ENCODE results near the gene BANF1.

DNA sequence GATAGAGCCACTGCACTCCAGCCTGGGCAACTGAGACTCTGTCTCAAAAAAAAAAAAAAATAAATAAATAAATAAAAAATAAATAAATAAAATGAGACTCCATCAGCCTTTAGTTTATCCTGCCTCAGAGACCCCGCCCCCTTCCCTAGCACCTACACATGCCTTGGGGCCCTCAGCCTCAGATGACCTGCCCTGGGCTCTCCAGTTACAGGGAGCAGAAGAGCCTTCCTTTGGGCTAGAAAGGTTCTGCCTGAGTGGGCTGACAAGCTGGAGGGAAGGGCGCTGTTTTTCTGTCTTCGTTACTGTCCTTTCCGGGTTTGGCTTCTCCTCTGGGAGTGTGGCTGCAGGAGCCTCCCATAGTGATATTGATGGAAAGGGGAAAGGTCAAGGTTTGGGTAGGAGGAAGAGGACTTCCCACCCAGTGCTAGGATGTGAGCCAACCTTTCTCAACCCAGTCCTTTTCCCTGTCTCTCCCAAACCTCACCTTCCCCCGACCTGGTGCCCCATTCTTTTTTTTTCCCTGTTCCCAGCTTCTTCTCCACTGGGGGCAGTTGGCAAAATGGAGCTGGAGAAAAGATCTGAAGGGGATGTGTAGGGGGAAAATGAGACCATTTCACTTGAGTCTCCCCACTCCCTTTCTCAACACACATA, 48.4 kb downstream of the BANF1 start:
- TF ChIP-seq, protein P1, sequence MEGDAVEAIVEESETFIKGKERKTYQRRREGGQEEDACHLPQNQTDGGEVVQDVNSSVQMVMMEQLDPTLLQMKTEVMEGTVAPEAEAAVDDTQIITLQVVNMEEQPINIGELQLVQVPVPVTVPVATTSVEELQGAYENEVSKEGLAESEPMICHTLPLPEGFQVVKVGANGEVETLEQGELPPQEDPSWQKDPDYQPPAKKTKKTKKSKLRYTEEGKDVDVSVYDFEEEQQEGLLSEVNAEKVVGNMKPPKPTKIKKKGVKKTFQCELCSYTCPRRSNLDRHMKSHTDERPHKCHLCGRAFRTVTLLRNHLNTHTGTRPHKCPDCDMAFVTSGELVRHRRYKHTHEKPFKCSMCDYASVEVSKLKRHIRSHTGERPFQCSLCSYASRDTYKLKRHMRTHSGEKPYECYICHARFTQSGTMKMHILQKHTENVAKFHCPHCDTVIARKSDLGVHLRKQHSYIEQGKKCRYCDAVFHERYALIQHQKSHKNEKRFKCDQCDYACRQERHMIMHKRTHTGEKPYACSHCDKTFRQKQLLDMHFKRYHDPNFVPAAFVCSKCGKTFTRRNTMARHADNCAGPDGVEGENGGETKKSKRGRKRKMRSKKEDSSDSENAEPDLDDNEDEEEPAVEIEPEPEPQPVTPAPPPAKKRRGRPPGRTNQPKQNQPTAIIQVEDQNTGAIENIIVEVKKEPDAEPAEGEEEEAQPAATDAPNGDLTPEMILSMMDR (IDR thresholded peaks at IDR 0.05) = no peak
- no peak for TF ChIP-seq EZH2 (IDR thresholded peaks at IDR 0.05; ENCODE audit: borderline replicate concordance, insufficient read depth, low read depth, low read length, poor library complexity, severe bottlenecking)
